GM23248 (cell line): ENCODE results near the gene LOXL1. TPM values are rescaled to one million over a fixed set of nuclear protein-coding genes. Genes with fewer than 3 reads are reported as not detected.

Experiments
- DNase-seq: peaks from one replicate; pipeline ENCODE4 v3.0.0-alpha.2; 2015
- H2AFZ ChIP-seq: fragments of 200-600 bp; sonication (generic); 2 replicates; pipeline ENCODE4 v1.6.1; 2016; ENCODE audit warnings: antibody characterized with exemption
- H3F3A ChIP-seq: fragments of 200-600 bp; sonication (generic); 2 replicates; pipeline ENCODE4 v1.6.1; 2016; ENCODE audit warnings: mild to moderate bottlenecking, antibody characterized with exemption, mixed run types; ENCODE audit not compliant: insufficient read depth
- H3K27ac ChIP-seq: fragments of 200-600 bp; sonication (generic); 2 replicates; pipeline ENCODE4 v1.5.1; 2016; ENCODE audit warnings: mild to moderate bottlenecking
- H3K27me3 ChIP-seq: fragments of 200-600 bp; sonication (generic); replicated peaks from 2 replicates; pipeline ENCODE4 v1.6.1; 2016; ENCODE audit warnings: mild to moderate bottlenecking; ENCODE audit not compliant: insufficient read depth
- H3K36me3 ChIP-seq: fragments of 200-600 bp; sonication (generic); 2 replicates; pipeline ENCODE4 v1.6.1; 2016; ENCODE audit warnings: low read depth, mild to moderate bottlenecking
- H3K4me1 ChIP-seq: fragments of 200-600 bp; sonication (generic); 2 replicates; pipeline ENCODE4 v1.6.1; 2016; ENCODE audit warnings: mild to moderate bottlenecking; ENCODE audit not compliant: insufficient read depth
- H3K4me2 ChIP-seq: fragments of 200-600 bp; sonication (generic); one replicate; pipeline ENCODE4 v1.6.1; 2016; ENCODE audit warnings: mild to moderate bottlenecking; ENCODE audit not compliant: unreplicated experiment
- H3K4me3 ChIP-seq: fragments of 200-600 bp; sonication (generic); 2 replicates; pipeline ENCODE4 v1.5.1; 2016; ENCODE audit warnings: mild to moderate bottlenecking
- H3K79me2 ChIP-seq: fragments of 200-600 bp; sonication (generic); 2 replicates; pipeline ENCODE4 v1.6.1; 2016; ENCODE audit warnings: mild to moderate bottlenecking; ENCODE audit not compliant: insufficient read depth
- H3K9ac ChIP-seq: fragments of 200-600 bp; sonication (generic); 2 replicates; pipeline ENCODE4 v1.6.1; 2016; ENCODE audit warnings: mild to moderate bottlenecking
- H3K9me2 ChIP-seq: fragments of 200-600 bp; sonication (generic); 2 replicates; pipeline ENCODE4 v1.6.1; 2016; ENCODE audit warnings: mixed run types, mild to moderate bottlenecking, moderate library complexity; ENCODE audit not compliant: insufficient read depth
- H3K9me3 ChIP-seq: fragments of 200-600 bp; sonication (generic); one replicate; pipeline ENCODE4 v1.6.1; 2017; ENCODE audit warnings: low read depth
- H4K20me1 ChIP-seq: fragments of 200-600 bp; sonication (generic); 2 replicates; pipeline ENCODE4 v1.6.0; 2016; ENCODE audit not compliant: insufficient read depth
- EZH2 ChIP-seq: fragments of 200-600 bp; sonication (generic); IDR thresholded peaks from 2 replicates; pipeline ENCODE4 v1.6.1; 2018; ENCODE audit warnings: antibody characterized with exemption, mild to moderate bottlenecking; ENCODE audit not compliant: insufficient read depth, poor library complexity, severe bottlenecking
- EZH2phosphoT487 ChIP-seq: fragments of 200-600 bp; sonication (generic); IDR thresholded peaks from 2 replicates; pipeline ENCODE4 v1.6.1; 2018; ENCODE audit warnings: antibody characterized with exemption, moderate library complexity, mild to moderate bottlenecking, low read depth; ENCODE audit not compliant: insufficient read depth
- WGBS, 2 experiments: methylation state at CpG; one replicate each; pipeline ENCODE4 v1.1.6; 2015 to 2017; ENCODE audit warnings: low lambda C conversion rate in 2 of 2, low coverage in 1 of 2; ENCODE audit errors: missing lambda C conversion rate in 2 of 2; 5-methylcytosine and 5-hydroxymethylcytosine counted together
- in situ Hi-C: fragments of 300-500 bp; cut with MboI; formaldehyde crosslinking; loops from 2 replicates; pipeline ENCODE4 v1.15.0; 2020
- polyA plus RNA-seq: library from polyadenylated mRNA; unstranded; fragments of >200 nt; fragmentation: Nextera tagmentation; extraction: Ambion mirVana; gene quantifications from 2 replicates; pipeline ENCODE4 v1.2.1, GENCODE V29; 2016
- total RNA-seq: library from RNA; depleted of rRNA; stranded (reverse); fragments of >200 nt; shearing (Covaris generic); gene quantifications from 2 replicates; pipeline ENCODE4 v1.2.3, GENCODE V29; 2014

The LOXL1 gene
- total and polyA plus RNA-seq, 2 experiments from 2014 or later: 401 to 540 TPM

GRCh38 chr15:73991726-73992593 lies 65.7 kb downstream of the LOXL1 start, which contains the start of gene STOML1:
Gene STOML1, minus strand, starts transcription at chr15:73992295. Its CDS starts 72 bp downstream, at chr15:73992223.
- Histone ChIP-seq H3F3A (peaks cover 41% of the 10 kb centered on the region), H3K27ac (peak within 1 kb of the TSS; percentile 51), H3K27me3 (no peaks in the 10 kb centered on the region), H3K9me2 (no peaks in the 10 kb centered on the region), H3K4me3 (peak within 1 kb of the TSS; percentile 90), H3K4me1 (peaks cover 33% of the 10 kb centered on the region), H3K9me3 (no peaks in the 10 kb centered on the region), H3K36me3 (no peaks in the 10 kb centered on the region), H3K79me2 (peaks cover 37% of the 10 kb centered on the region), H3K4me2 (peak within 1 kb of the TSS; percentile 94), H3K9ac (peak within 1 kb of the TSS; percentile 71), H4K20me1 (no peaks in the 10 kb centered on the region), H2AFZ (peak within 1 kb of the TSS; percentile 84)
- in situ Hi-C loops: no loop called here
- TF ChIP-seq EZH2 (no peak), EZH2phosphoT487 (no peak)
- DNase-seq: peak; percentile 98
- WGBS, 2 experiments: 3% methylated on average over 41 to 47 of the region's 72 CpGs

- 67 to 69% methylated on average over 5 of the region's 5 CpGs for WGBS, 2 experiments
- H3K9me2 ChIP-seq: no peaks in the 10 kb centered on the region
- H3K4me1 ChIP-seq: peaks cover 33% of the 10 kb centered on the region
- H2AFZ ChIP-seq: peak overlapping the region; percentile 84
- no peak overlapping the region for H3K27ac ChIP-seq
- H4K20me1 ChIP-seq: no peaks in the 10 kb centered on the region
- H3K9me3 ChIP-seq: no peaks in the 10 kb centered on the region
- H3K4me2 ChIP-seq: peak overlapping the region; percentile 67
- DNase-seq: no peak
- H3K79me2 ChIP-seq: peaks cover 42% of the 10 kb centered on the region
- TF ChIP-seq EZH2phosphoT487 (no peak), EZH2 (no peak)
- no peaks in the 10 kb centered on the region for H3K36me3 ChIP-seq
- H3K9ac ChIP-seq: peak overlapping the region; percentile 35; the same call in 1 of the 2 replicates
- peak overlapping the region; percentile 90 for H3K4me3 ChIP-seq
- in situ Hi-C loops: no loop called here
- peaks cover 47% of the 10 kb centered on the region for H3F3A ChIP-seq
- no peaks in the 10 kb centered on the region for H3K27me3 ChIP-seq
These were observed 66.3 kb downstream of the LOXL1 start for GRCh38 chr15:73992594-73992898.

GRCh38 chr15:73993211-73993994 lies 67.1 kb downstream of the LOXL1 start:
- TF ChIP-seq EZH2 (no peak), EZH2phosphoT487 (no peak)
- in situ Hi-C loops: no loop called here
- Histone ChIP-seq H4K20me1 (no peaks in the 10 kb centered on the region), H3K27ac (no peak overlapping the region), H3K9me2 (no peaks in the 10 kb centered on the region), H3K4me2 (no peak overlapping the region), H3K27me3 (no peaks in the 10 kb centered on the region), H3K9me3 (no peaks in the 10 kb centered on the region), H3K79me2 (peaks cover 51% of the 10 kb centered on the region), H3K36me3 (peaks cover 3% of the 10 kb centered on the region; the same call in 1 of the 2 replicates), H3K4me3 (no peak overlapping the region), H3K9ac (no peak overlapping the region), H2AFZ (no peak overlapping the region), H3F3A (peaks cover 47% of the 10 kb centered on the region), H3K4me1 (peaks cover 28% of the 10 kb centered on the region)
- 80 to 89% methylated on average over 7 to 10 of the region's 10 CpGs for WGBS, 2 experiments
- no peak for DNase-seq

- in situ Hi-C loops: no loop called here
- peak within 1 kb of the TSS; percentile 72 for H3K27ac ChIP-seq
- H3K9me3 ChIP-seq: no peaks in the 10 kb centered on the region
- WGBS, 2 experiments: 1 to 2% methylated on average over 14 to 27 of the region's 27 CpGs
- peaks cover 23% of the 10 kb centered on the region for H3K4me1 ChIP-seq
- H3K79me2 ChIP-seq: peaks cover 61% of the 10 kb centered on the region
- H3K9ac ChIP-seq: peak within 1 kb of the TSS; percentile 90
- peak within 1 kb of the TSS; percentile 80 for H2AFZ ChIP-seq
- no peaks in the 10 kb centered on the region for H3K9me2 ChIP-seq
- TF ChIP-seq EZH2: no peak
- peaks cover 13% of the 10 kb centered on the region; the same call in 1 of the 2 replicates for H3K36me3 ChIP-seq
- peaks cover 42% of the 10 kb centered on the region for H3F3A ChIP-seq
- H3K4me3 ChIP-seq: peak within 1 kb of the TSS; percentile 91
- H4K20me1 ChIP-seq: no peaks in the 10 kb centered on the region
- peak within 1 kb of the TSS; percentile 97 for H3K4me2 ChIP-seq
- no peaks in the 10 kb centered on the region for H3K27me3 ChIP-seq
- DNase-seq: peak; percentile 99
These were observed 68.2 kb downstream of the LOXL1 start, which contains the start of gene PML for GRCh38 chr15:73994413-73994883. Gene PML, plus strand, starts transcription at chr15:73994716. Its CDS starts 97 bp downstream, at chr15:73994813.
